Measurements from ENCODE around the gene BRWD1.

The BRWD1 gene

DNA sequence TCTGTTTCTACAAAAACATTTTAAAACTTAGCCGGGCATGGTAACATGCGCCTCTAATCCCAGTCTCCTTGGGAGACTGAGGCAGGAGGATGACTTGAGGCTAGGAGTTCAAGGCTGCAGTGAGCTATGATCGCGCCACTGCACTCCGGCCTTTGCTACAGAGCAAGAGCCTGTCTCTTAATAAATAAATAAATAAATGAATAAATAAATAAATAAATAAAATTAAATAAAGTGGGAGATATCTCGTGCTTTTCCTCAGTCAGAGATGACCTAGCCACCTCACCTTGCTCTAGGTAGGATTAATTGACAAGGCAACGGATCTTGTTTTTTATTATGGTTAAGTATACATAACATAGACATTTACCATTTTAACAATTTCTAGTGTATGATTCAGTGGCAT lies 14.3 kb upstream of the BRWD1 start:
- no peak for DNase-seq (ENCODE audit: low read depth)

GRCh38 chr21:39326607-39327307 lies 13.3 kb upstream of the BRWD1 start:
- DNase-seq (ENCODE audit: low read depth): no peak

DNA sequence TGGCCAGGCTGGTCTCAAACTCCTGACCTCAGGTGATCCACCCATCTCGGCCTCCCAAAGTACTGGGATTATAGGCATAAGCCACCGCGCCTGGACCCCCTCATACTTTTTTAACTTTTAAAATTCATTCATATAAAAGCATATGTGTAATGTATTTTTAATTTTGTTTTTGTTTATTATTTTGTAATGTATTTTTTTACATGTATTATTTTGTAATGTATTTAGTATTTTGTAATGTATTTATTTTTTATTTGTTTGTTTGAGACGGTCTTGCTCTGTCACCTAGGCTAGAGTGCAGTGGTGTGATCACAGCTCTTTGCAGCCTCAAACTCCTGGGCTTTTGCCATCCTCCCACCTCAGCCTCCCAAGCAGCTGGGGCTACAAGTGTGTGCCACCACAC lies 12.0 kb upstream of the BRWD1 start:
- no peak for DNase-seq (ENCODE audit: low read depth)

DNA sequence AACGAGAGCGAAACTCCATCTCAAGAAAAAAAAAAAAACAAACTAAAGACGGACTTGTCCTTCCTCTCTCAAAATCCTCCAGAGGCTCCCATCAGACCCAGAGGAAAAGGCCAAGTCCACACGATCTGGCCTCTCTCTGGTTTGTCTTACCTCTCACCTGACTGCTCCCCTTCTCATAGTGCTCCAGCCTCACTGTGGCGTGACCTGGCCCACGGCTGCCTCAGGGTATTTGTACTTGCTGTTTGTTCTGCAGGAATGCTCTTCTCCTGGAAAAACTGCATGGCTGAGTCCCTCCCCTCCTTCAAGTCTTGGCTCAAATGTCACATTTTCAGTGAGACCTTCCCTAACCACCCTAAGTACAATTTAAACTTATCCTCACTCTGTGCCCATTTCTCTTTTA lies 8.0 kb upstream of the BRWD1 start:
- no peak for DNase-seq (ENCODE audit: low read depth)

DNA sequence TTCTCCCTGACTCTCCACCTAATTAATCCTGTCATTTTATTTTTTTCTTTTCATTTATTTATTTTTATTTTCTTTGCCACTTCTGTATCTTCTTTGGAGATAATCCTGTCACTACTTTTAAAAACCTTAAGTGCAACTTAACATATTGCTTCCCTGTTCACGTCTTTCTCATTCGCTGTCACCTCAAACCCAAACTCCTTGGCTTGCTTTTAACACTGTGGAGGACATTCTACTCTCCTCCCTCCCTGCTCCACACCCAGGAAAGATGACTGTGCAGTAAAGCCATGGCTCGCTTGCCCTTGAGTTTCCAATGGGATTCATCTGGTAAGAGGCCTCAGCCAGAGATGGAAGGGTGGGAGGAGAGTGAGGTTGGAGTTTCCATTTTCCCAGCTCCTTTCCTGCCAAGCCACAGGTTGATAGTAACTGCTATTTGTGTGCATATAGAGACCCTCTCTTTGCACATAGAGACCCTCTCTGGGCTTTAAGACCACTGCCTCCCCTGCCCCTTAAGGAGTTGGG lies 6.4 kb upstream of the BRWD1 start:
- no peak for DNase-seq (ENCODE audit: low read depth)

- DNase-seq (ENCODE audit: low read depth): no peak
Measured at GRCh38 chr21:39319251-39319756, 5.9 kb upstream of the BRWD1 start.

GRCh38 chr21:39318091-39318959 lies 4.9 kb upstream of the BRWD1 start:
- DNase-seq (ENCODE audit: low read depth): no peak

- DNase-seq (ENCODE audit: low read depth): no peak
Measured at GRCh38 chr21:39317134-39318090, 4.0 kb upstream of the BRWD1 start.

- no peak for DNase-seq (ENCODE audit: low read depth)
Measured at GRCh38 chr21:39316729-39317128, 3.3 kb upstream of the BRWD1 start.

- DNase-seq (ENCODE audit: low read depth): no peak
Measured at GRCh38 chr21:39315603-39316445, 2.4 kb upstream of the BRWD1 start.

- peak; percentile 9 for DNase-seq (ENCODE audit: low read depth)
Measured at GRCh38 chr21:39314143-39315027, 953 bp upstream of the BRWD1 start.

DNA sequence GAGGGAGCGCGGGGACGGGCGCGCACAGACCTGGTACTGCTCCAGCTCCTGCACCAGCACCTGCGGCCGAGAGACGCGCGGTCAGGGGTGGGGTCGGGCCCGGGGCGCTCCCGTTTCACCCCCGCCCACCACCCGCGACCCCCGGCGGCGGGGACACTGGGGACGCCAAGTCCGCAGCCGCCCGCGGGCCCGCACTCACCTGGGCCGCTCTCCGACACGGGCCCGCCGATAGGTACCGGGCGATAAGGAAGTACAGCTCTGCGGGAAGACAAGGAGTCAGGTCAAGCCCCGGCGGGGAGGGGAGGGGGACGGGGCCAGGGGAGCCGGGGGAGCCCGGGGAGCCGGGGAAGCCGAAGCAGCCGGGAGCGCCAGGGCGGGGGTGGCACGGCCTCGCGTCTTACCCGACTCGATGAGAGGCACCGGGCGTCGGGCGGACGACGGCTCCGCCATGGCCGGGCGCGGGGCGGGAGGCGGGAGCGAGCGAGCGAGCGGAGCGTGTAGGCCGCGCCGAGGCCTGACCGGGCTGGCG lies 326 bp downstream of the BRWD1 start:
- no peak for DNase-seq (ENCODE audit: low read depth)

DNA sequence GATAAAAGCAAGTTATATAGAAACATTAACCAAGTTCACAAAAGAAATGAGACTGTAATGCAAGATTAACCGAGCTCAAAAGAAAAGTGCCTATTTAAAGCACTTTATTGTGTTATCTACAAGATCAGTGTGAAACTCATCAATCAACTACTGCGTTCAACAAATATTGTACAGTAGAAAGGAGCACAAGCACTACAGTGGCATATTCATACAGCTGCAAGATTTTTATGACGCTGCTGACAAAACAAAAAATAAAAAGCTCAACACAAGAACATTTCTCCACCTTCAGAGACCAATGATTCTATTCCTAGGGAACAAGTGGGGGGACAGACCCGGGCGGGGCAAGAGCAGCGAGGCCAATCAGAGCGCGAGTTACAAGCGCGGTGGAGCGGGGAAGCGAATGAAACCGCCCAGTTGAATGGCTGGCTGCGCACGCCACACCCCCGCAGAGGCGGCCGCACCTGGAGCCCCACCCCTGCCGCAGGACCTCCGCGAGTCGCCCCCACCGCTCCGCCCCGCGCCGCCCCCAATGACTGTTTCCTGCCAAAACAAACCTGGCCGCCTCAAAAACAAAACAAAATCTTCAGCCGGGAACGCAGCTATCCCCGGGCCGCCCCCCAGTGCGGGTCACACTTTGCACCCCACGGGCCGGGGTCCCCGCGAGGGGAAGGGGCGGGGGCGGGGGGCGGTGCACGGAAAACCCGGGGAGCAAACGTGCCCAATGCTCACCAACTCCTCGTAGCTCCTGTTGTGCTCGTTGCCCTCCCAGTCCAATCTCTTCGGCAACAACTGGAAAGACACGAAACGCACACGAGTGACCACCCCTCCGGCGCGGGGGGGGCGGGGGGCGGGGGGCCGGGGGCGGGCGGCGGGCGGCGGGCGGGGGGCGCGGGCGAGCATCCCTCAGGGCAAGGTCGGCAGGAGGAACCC lies 1.1 kb downstream of the BRWD1 start:
- DNase-seq (ENCODE audit: low read depth): peak; percentile 94

- no peak for DNase-seq (ENCODE audit: low read depth)
Measured at GRCh38 chr21:39311164-39311563, 2.3 kb downstream of the BRWD1 start.

- DNase-seq (ENCODE audit: low read depth): no peak
Measured at GRCh38 chr21:39307466-39307865, 6.0 kb downstream of the BRWD1 start.

- no peak for DNase-seq (ENCODE audit: low read depth)
Measured at GRCh38 chr21:39300587-39300986, 12.8 kb downstream of the BRWD1 start.

DNA sequence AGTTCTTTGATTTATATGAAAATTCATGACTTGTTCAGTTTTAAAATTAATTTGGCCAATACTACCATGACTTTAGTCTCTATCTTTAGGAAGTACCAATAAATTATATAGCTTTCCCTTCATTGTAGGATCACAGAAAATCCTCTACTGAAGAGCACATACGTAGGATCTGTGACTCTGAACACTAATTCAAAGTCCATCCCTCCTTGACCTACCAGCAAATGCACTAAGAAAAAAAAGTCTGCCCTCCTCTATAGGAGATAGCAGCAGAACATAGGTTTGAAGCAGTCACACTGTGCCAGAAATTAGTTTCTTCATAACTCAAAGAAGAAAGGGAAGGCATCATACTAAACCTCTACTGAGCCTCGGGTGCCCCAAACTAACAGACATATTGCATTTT lies 16.5 kb downstream of the BRWD1 start:
- DNase-seq (ENCODE audit: low read depth): no peak

- no peak for DNase-seq (ENCODE audit: low read depth)
Measured at GRCh38 chr21:39288987-39289386, 24.4 kb downstream of the BRWD1 start.

DNA sequence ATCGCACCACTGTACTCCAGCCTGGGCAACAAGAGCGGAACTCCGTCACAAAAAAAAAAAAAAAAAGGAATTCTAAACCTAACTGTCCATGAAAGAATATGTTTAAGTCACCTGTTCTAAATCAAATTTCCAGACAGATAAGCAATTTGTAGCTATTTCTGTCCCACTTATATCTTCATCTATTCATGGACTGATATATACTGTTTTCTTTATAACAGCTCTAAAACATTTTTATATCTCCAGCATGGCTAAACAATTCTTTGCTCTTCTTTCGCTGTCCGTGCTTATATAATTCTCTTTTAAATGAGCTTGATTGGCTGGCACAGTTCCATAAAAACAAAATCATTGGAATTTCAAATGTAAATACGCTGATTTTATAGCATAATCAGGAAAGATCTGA lies 30.5 kb downstream of the BRWD1 start:
- no peak for DNase-seq (ENCODE audit: low read depth)
